Endothelial cell of umbilical vein (primary cell): Measurements from ENCODE around the gene SH3PXD2B. TPM values are rescaled to one million over a fixed set of nuclear protein-coding genes. Genes with fewer than 3 reads are reported as not detected.

Experiments
- BruUV-seq: library from RNA; stranded (reverse); fragments of 400-500 nt; replicated peaks from 2 replicates; lab custom pipeline; 2021; lab: Mats Ljungman, UMichigan
- CTCF ChIA-PET: fragments of 300-600, 350-600 bp; sonication (Branson Sonifier 250); formaldehyde crosslinking; loops from one replicate; lab custom pipeline; 2021; ENCODE audit warnings: antibody characterized with exemption, inconsistent platforms; lab: Charles Lee
- POLR2A ChIA-PET: fragments of 300-600, 350-600 bp; sonication (Branson Sonifier 250); formaldehyde crosslinking; loops from one replicate; lab custom pipeline; 2021; ENCODE audit warnings: antibody characterized with exemption, inconsistent platforms; lab: Charles Lee
- DNase-seq: peaks from one replicate; pipeline ENCODE4 v3.0.0-alpha.2; 2011; ENCODE audit warnings: low read depth, low spot score
- FAIRE-seq: peaks from 2 replicates; lab custom pipeline; 2011; peaks lifted over from hg19 to GRCh38; lab: Jason Lieb, UNC
- H2AFZ ChIP-seq: 2 replicates; pipeline ENCODE4 v1.6.0; 2012; ENCODE audit warnings: low read depth, low read length, control low read depth, inconsistent platforms
- H3K27ac ChIP-seq: 2 replicates; pipeline ENCODE4 v1.5.1; 2011; ENCODE audit warnings: low read depth, mild to moderate bottlenecking, control low read depth, low read length, moderate library complexity; ENCODE audit not compliant: insufficient read depth
- H3K27me3 ChIP-seq, 2 experiments: 2 replicates each; pipeline versions ENCODE4 v1.6.0 to v1.6.1; 2011; ENCODE audit warnings: low read length in 2 of 2, mixed read lengths in 1 of 2; ENCODE audit not compliant: control insufficient read depth in 2 of 2, insufficient read depth in 2 of 2
- H3K36me3 ChIP-seq, 2 experiments: 2 replicates in 1 of 2; 3 replicates in 1 of 2; pipeline ENCODE4 v1.5.1; 2011; ENCODE audit warnings: low read length in 2 of 2, mild to moderate bottlenecking in 1 of 2, moderate library complexity in 1 of 2; ENCODE audit not compliant: control insufficient read depth in 2 of 2, insufficient read depth in 2 of 2; ENCODE audit errors: extremely low read depth in 1 of 2
- H3K4me1 ChIP-seq: 3 replicates; pipeline ENCODE4 v1.5.1; 2011; ENCODE audit warnings: mild to moderate bottlenecking, low read length; ENCODE audit not compliant: control insufficient read depth, insufficient read depth; ENCODE audit errors: extremely low read depth
- H3K4me2 ChIP-seq: 2 replicates; pipeline ENCODE4 v1.6.1; 2011; ENCODE audit warnings: low read length, control low read depth, mixed read lengths; ENCODE audit not compliant: insufficient read depth
- H3K4me3 ChIP-seq, 3 experiments: fragments of 200-600 bp in 1 of 3; sonication (generic), shearing (Covaris generic) in 1 of 3; replicated peaks in 1 of 3; 2 replicates each; pipeline ENCODE4 v1.5.1; 2011 to 2016; ENCODE audit warnings: control low read depth in 3 of 3, low read length in 3 of 3, mild to moderate bottlenecking in 2 of 3, inconsistent platforms in 1 of 3, low read depth in 1 of 3, moderate library complexity in 1 of 3; ENCODE audit not compliant: insufficient read depth in 1 of 3
- H3K79me2 ChIP-seq: 2 replicates; pipeline ENCODE4 v1.6.0; 2012; ENCODE audit warnings: low read length, inconsistent platforms; ENCODE audit not compliant: control insufficient read depth, insufficient read depth
- H3K9ac ChIP-seq: replicated peaks from 2 replicates; pipeline ENCODE3; 2011; ENCODE audit warnings: low read length, control low read depth; ENCODE audit not compliant: insufficient read depth; ENCODE audit errors: extremely low read depth
- H3K9me1 ChIP-seq: replicated peaks from 3 replicates; pipeline ENCODE4 v1.6.0; 2011; ENCODE audit warnings: mild to moderate bottlenecking, low read length; ENCODE audit not compliant: control insufficient read depth, insufficient read depth; ENCODE audit errors: extremely low read depth
- H3K9me3 ChIP-seq: replicated peaks from 2 replicates; pipeline ENCODE4 v1.5.1; 2012; ENCODE audit warnings: low read length, inconsistent platforms; ENCODE audit not compliant: control insufficient read depth, insufficient read depth
- H4K20me1 ChIP-seq: replicated peaks from 2 replicates; pipeline ENCODE3; 2011; ENCODE audit warnings: mild to moderate bottlenecking, low read length; ENCODE audit not compliant: control insufficient read depth, insufficient read depth; ENCODE audit errors: extremely low read depth
- EZH2 ChIP-seq: IDR thresholded peaks from 2 replicates; pipeline ENCODE4 v1.6.1; 2012; ENCODE audit warnings: borderline replicate concordance, low read depth, mild to moderate bottlenecking, moderate library complexity, low read length, inconsistent platforms; ENCODE audit not compliant: severe bottlenecking
- FOS ChIP-seq: IDR thresholded peaks from 2 replicates; pipeline ENCODE4 v1.6.1; 2011; ENCODE audit warnings: mild to moderate bottlenecking, low read length, moderate library complexity, borderline replicate concordance; ENCODE audit not compliant: insufficient read depth
- GATA2 ChIP-seq: IDR thresholded peaks from 2 replicates; pipeline ENCODE4 v1.7.0; 2011; ENCODE audit warnings: low read depth, mild to moderate bottlenecking, moderate library complexity, mixed read lengths, low read length; ENCODE audit not compliant: insufficient read length, insufficient read depth
- JUN ChIP-seq: IDR thresholded peaks from 2 replicates; pipeline ENCODE4 v1.6.1; 2011; ENCODE audit warnings: borderline replicate concordance, low read depth; ENCODE audit not compliant: insufficient read length, insufficient read depth
- MYC ChIP-seq: IDR thresholded peaks from one replicate; pipeline ENCODE4 v1.6.1; 2011; ENCODE audit warnings: mild to moderate bottlenecking, low read depth, low read length
- POLR2A ChIP-seq: IDR thresholded peaks from 2 replicates; pipeline ENCODE4 v1.6.1; 2012; ENCODE audit warnings: low read depth, mild to moderate bottlenecking, control low read depth, low read length
- POLR2AphosphoS5 ChIP-seq: IDR thresholded peaks from 2 replicates; pipeline ENCODE4 v1.6.1; 2012; ENCODE audit warnings: low read depth, mild to moderate bottlenecking, control low read depth, low read length, moderate library complexity; ENCODE audit not compliant: insufficient read depth
- dilution Hi-C: fragments of 300-500 bp; cut with MboI; formaldehyde crosslinking; loops from one replicate; pipeline ENCODE4 v1.15.0; 2019; ENCODE audit warnings: low sequenced_read_pairs; ENCODE audit not compliant: extremely low pct_ligation_motif_present
- intact Hi-C: fragments of 100-400 bp; cut with micrococcal nuclease; formaldehyde crosslinking; loops from one replicate; pipeline ENCODE4 v1.10.0; 2022
- polyA plus RNA-seq, 4 experiments: library from polyadenylated mRNA; depleted of rRNA in 3 of 4; stranded (reverse) in 3 of 4; unstranded in 1 of 4; fragments of >200 nt; gene quantifications; 2 replicates each; pipeline versions ENCODE4 v1.2.1 to v1.2.3, GENCODE V29; 2011 to 2012; ENCODE audit warnings: missing spikeins in 1 of 4
- total RNA-seq: library from RNA; stranded (reverse); gene quantifications from 2 replicates; pipeline ENCODE4 v1.2.3, GENCODE V29; 2021
- TF ChIP-seq, protein P1 (sequence below), 2 donors: IDR thresholded peaks; 1 replicate in 1 of 2; 2 replicates in 1 of 2; pipeline ENCODE4 v1.5.1; 2011; ENCODE audit warnings: low read length in 2 of 2, mild to moderate bottlenecking in 2 of 2, moderate library complexity in 2 of 2, control low read depth in 1 of 2, inconsistent platforms in 1 of 2, low read depth in 1 of 2; ENCODE audit not compliant: insufficient read depth in 1 of 2; ENCODE audit errors: extremely low read depth in 1 of 2

The SH3PXD2B gene
- total and polyA plus RNA-seq, 2 donors (not counting 3 experiments of a cell fraction or from before 2014, with no cell fraction given), result 23.5 to 66.3 TPM

- FAIRE-seq, result no peak
- Histone ChIP-seq H3K4me2 (no peak overlapping the region), H3K9me3 (no peaks in the 10 kb centered on the region), H3K36me3 (peaks cover 14 to 18% of the 10 kb centered on the region in 2 experiments), H3K79me2 (peaks cover 6% of the 10 kb centered on the region), H3K4me1 (peaks cover 5% of the 10 kb centered on the region), H3K9ac (no peak overlapping the region), H2AFZ (no peak overlapping the region), H3K9me1 (no peaks in the 10 kb centered on the region), H3K27me3 (no peaks in the 10 kb centered on the region), H4K20me1 (no peaks in the 10 kb centered on the region), H3K27ac (no peak overlapping the region), H3K4me3 (no peak overlapping the region)
- dilution Hi-C loops, result no loop called here
- POLR2A ChIA-PET, result no interaction called here
- CTCF ChIA-PET, result interaction anchor here (0.7 kb wide), 1 partner anchor 33 kb away, joined by 3 read pairs; no protein-coding TSS in a partner anchor
- no peak for DNase-seq
- no TSS peak for BruUV-seq
- intact Hi-C loops, result no loop called here
- TF ChIP-seq JUN (no peak), EZH2 (no peak), FOS (no peak), POLR2AphosphoS5 (no peak), GATA2 (no peak), POLR2A (no peak), MYC (no peak)
- TF ChIP-seq, protein P1, sequence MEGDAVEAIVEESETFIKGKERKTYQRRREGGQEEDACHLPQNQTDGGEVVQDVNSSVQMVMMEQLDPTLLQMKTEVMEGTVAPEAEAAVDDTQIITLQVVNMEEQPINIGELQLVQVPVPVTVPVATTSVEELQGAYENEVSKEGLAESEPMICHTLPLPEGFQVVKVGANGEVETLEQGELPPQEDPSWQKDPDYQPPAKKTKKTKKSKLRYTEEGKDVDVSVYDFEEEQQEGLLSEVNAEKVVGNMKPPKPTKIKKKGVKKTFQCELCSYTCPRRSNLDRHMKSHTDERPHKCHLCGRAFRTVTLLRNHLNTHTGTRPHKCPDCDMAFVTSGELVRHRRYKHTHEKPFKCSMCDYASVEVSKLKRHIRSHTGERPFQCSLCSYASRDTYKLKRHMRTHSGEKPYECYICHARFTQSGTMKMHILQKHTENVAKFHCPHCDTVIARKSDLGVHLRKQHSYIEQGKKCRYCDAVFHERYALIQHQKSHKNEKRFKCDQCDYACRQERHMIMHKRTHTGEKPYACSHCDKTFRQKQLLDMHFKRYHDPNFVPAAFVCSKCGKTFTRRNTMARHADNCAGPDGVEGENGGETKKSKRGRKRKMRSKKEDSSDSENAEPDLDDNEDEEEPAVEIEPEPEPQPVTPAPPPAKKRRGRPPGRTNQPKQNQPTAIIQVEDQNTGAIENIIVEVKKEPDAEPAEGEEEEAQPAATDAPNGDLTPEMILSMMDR (IDR thresholded peaks at IDR 0.05; ENCODE audit: extremely low read depth in 1 of 2, insufficient read depth in 1 of 2, low read depth in 1 of 2, low read length in 2 of 2), result no peak
These were observed 50.5 kb downstream of the SH3PXD2B start for GRCh38 chr5:172403817-172404216.
